GM18526 (cell line): Measurements from ENCODE around the gene AKT3.

ENCODE experiments used
- POLR2A ChIP-seq: IDR thresholded peaks from 3 replicates; pipeline ENCODE4 v1.6.1; 2011; ENCODE audit not compliant: insufficient read length; ENCODE audit errors: extremely low read depth

AKT3 gene

GRCh38 chr1:243493156-243494129, 356.6 kb downstream of the AKT3 start:
- no peak for TF ChIP-seq POLR2A

GRCh38 chr1:243490748-243491686, 359.0 kb downstream of the AKT3 start:
- TF ChIP-seq POLR2A: no peak

- TF ChIP-seq POLR2A: no peak
Observed at GRCh38 chr1:243489681-243490546, 360.1 kb downstream of the AKT3 start.

- no peak for TF ChIP-seq POLR2A
Observed at GRCh38 chr1:243489158-243489527, 360.9 kb downstream of the AKT3 start.

- TF ChIP-seq POLR2A: no peak
Observed at GRCh38 chr1:243488459-243489157, 361.4 kb downstream of the AKT3 start.

- TF ChIP-seq POLR2A: no peak
Observed at GRCh38 chr1:243487649-243488227, 362.3 kb downstream of the AKT3 start.

- TF ChIP-seq POLR2A: no peak
Observed at GRCh38 chr1:243487036-243487648, 362.9 kb downstream of the AKT3 start.

- TF ChIP-seq POLR2A: no peak
Observed at GRCh38 chr1:243483952-243484351, 366.1 kb downstream of the AKT3 start.

- no peak for TF ChIP-seq POLR2A
Observed at GRCh38 chr1:243483071-243483771, 366.8 kb downstream of the AKT3 start.

- TF ChIP-seq POLR2A: no peak
Observed at GRCh38 chr1:243482141-243483022, 367.7 kb downstream of the AKT3 start.

GRCh38 chr1:243481101-243481500, 368.9 kb downstream of the AKT3 start:
- no peak for TF ChIP-seq POLR2A

- no peak for TF ChIP-seq POLR2A
Observed at GRCh38 chr1:243477731-243478290, 372.2 kb downstream of the AKT3 start.
